8988T (cell line): ENCODE measurements around the gene PLA2G1B.

Experiments used
- DNase-seq: peaks from one replicate; pipeline ENCODE4 v3.0.0; 2011

Gene PLA2G1B

DNA sequence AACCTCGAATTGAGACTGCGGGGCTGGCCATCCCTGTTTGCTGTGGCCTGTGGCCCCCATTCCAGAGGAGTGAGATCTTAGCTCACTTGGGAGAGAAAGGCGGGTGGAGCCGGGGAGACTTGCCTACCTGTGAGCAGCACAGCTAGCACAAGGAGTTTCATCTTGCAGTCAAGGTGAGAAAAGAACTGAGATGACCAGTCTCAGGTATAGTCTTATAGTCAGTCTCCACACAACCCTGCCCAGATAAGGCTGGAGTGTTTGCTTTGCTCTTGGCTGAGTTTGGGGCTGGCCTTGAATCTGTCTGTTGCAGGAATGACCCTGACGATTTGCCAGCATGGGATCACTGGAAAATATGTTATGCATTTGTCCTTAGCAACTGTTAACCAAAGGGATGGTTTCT, at the start of gene PLA2G1B:
TSS of gene PLA2G1B (minus strand) at position 187 of the 400 bp plus-strand sequence. CDS start at position 161, 26 bp downstream.
- no peak for DNase-seq

DNA sequence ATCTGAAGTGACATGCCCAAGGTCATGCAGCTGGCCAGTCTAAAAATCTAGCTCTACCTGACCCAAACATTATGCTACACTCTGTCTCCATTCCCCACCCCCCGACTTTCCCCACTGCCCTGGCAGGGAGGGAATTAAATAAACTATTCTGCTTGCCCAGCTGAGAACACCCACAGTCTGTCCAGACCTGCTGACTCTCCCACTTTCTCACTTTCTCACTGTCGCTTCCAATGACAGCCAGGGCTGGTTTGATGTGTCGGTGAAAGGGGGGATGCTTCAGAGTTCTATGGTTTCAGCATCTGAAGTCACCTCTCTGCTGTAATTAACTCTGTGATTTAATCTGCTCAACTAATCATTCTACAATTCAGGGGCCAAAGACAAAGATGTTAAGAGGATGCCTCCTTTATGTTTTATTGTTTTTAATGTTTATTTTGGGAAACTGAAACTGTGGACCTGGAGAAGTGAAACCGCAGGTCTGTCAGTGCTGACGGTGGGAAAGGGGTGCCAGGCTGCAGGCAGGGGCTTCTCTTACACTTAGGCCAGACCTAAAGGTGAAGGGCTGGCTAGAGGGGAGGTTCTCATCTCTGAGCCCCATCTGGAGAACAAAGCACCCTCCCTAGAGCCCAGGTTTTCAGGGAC, 49.5 kb upstream of the PLA2G1B start:
- no peak for DNase-seq

DNA sequence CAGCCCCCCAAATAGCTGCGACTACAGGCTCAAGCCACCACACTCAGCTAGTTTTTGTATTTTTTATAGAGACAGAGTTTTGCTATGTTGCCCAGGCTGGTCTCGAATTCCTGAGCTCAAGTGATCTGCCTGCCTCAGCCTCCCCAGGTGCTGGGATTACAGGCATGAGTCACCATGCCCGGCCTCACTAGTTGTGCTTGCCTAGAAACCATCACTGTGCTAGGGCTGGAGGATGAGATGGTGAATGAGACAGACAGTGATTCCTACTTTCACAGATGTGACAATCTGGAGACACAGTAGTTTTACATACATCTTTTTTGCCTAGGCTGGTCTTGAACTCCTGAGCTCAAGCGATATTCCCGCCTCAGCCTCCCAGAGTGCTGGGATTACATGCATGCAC, 48.8 kb upstream of the PLA2G1B start:
- no peak for DNase-seq

- no peak for DNase-seq
These were observed 48.4 kb upstream of the PLA2G1B start for GRCh38 chr12:120376009-120376408.

DNA sequence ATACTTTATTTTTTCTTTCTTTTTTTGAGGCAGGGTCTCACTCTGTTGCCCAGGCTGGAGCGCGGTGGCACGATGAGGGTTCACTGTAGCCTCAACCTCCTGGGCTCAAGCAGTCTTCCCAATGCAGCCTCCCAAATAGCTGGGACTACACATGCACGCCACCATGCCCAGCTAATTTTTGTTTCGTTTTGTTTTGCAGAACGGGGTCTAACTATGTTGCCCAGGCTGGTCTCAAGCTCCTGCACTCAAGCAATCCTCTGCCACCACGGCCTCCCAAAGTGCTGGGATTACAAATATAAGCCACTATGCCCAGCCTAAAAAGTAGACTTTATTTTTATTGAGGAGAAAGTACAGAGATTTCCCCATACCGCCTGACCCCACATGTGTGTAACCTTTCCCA, 46.1 kb upstream of the PLA2G1B start:
- DNase-seq: no peak

- DNase-seq: no peak
These were observed 43.0 kb upstream of the PLA2G1B start for GRCh38 chr12:120370343-120371243.

DNA sequence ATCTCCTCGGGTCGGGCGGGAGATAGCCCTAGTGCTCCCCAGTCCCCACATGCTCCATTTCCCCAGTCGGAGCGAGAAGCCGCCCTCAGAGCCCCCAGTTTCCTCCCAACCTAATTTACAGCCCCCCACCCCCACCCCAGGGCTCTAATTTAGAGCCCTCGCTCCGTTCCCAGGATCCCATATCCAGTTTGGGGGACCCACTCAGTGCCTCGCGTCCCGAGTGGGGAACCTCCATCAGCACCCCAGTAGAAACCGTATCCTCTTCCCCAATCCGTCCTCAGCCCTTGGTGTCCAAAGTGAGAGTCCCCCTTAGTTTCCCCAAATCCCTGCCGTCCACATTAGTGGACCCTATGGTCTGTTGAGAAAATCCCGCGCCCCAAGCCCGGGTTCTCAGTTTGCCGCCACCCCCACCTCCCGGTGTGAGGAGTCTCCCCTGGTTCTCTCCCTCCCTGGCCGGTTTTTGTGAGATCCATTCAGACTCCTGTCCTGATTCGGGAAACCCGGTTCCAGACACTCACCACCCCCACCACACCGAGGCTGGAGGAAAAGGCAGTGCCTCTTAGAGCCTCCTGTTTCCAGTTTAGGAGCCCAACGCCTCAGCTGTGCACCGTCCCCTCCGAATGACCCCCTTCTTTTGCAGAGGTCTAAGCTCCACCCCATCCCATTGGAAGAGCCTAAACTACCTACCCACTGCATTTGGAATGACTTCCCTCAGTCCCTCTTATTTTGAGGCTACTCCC, 42.2 kb upstream of the PLA2G1B start:
- DNase-seq: no peak

DNA sequence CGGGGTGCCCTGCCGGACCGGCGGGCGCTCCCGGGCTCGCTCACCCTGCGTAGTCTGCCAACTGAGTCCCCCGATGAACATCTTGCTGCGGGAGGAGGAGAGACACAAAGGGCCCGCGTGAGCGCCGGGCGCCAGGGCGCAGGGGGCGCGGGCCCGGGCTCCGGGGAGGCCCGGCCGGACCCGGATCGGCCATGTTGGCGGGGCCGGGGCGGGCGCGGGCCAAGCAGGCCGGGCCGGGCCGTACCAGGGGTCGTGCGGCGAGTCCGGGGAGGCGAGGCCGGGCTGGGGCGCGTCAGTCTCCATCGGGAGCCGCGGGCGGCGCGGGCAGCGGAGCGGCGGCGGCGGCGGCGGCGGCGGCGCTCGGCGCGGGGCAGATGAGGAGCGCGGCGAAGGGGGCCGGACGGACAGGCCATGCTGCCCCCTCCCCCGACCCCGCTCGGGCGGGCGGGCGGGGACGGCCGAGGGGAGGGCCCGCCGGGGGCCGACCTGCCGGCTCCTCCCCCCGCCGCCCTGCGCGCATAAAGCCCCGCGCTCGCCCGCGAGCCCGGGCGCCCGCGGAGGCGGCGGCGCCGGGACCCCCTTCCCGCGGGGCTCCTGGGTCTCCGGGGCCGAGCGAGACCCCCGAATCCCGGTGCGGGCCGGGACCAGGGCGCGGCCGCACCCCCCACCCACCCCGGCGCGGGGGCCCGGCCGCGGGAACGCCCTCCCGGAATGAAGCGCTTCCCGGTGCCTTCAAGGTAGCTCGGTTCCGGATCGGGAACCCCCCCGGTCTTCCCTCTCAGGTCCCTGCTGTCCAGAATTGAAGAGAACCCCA, 41.4 kb upstream of the PLA2G1B start, which contains the start of gene MSI1:
TSS of gene MSI1 (minus strand) at position 376 of the 814 bp plus-strand sequence. CDS start at position 303, 73 bp downstream.
- no peak for DNase-seq

- DNase-seq: no peak
These were observed 40.6 kb upstream of the PLA2G1B start for GRCh38 chr12:120367924-120368788.

DNA sequence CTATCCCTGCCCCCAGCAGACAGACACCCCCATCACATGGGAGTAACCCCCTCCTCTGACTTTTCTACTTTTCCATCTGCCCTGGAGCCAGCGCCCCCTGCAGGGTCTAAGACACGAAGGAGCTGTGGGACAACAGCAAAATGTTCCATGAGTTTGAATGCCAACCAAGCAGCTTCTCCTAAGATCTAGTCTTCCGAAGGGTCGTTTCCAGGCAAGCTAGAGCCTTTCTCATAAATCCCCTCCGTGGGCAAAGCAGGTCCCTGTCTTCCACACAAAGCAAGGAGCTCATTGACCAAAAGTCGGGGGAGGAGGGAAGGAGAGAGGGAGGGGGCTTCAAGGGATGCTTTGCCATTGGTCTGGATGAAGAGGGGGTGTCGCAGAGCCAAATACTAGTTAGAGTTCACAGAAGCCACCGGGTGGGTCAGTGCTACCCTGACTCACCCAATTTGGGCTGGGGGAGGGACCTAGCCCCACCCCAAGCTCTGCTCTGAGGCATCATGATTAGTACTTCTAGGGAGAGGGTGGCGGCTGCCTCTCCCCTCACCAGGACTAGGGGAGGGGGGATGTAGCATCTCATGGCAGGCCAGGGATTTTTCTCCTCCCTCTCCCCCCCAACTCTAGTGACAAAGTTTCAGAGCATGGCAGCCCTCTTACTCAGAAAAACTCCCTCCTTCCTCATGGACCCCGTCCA, 39.8 kb upstream of the PLA2G1B start:
- no peak for DNase-seq

DNA sequence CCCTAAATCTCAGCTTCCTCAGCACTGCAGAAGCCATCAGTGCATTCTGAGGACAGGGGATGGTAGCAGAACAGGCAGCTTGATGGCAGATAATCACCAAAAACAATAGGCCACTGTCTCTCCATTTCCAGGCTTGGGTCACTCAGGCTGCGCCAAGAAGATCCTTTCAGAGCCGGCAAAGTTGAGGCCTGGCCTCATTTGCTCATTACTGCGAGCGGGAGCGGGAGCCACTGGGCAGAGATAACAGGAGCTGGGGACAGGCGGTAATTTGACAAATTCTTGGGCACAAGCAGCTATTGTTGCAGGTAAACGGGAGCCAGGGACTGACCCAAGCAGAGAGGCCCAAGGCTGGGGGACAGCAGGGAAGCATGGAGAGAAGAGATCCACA, 39.3 kb upstream of the PLA2G1B start:
- DNase-seq: no peak

- DNase-seq: no peak
These were observed 38.7 kb upstream of the PLA2G1B start for GRCh38 chr12:120366341-120366705.

DNA sequence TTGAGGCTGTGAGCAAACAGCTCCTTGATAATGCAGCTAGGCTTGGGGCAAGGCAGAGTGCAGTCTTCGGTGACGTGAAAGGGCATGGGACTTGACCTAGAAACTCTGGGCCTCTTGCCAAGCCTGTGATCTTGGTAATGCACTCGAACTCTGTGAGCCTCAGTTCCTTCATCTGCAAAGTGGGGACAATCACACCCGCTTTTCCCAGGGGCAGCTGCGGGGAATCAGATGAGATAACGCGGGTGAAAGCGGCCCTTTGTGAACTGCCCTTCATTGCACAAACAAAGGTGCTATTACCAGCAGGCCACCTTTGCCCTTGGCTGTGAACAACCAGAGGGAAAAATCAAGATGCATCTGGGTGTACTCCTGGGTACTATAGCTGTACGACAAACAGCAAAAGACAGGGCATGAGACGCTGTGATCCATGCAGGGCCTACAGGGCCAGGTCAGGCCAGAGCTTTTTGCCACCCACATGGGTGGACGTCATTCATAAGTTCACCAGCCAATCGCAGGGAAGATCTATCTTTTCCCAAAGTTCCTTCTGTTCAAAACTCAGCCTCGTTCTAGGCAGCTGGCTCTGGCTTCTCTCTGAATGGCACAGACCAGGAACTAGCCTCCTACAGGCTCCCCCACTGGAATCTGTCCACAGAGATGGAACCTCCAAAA, 38.2 kb upstream of the PLA2G1B start:
- no peak for DNase-seq

DNA sequence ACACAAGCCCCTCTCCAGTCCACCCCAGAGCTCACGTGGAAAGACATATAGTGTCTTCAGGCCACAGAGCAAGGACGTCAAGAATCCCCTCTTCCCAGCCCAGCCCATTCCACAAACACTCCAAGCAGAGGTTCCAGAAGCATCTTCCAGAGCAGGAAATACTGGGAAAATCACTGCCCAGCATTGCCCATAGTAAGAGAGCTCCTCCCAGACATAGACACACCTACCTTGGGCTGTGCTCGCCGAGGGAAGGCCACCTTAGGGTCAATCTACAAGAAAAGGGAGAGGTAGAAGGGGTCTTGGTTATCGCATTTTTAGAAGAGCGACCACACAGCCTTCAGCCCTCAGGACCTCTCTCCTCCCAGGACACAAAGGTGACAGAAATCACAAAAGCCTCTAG, 36.9 kb upstream of the PLA2G1B start:
- no peak for DNase-seq

DNA sequence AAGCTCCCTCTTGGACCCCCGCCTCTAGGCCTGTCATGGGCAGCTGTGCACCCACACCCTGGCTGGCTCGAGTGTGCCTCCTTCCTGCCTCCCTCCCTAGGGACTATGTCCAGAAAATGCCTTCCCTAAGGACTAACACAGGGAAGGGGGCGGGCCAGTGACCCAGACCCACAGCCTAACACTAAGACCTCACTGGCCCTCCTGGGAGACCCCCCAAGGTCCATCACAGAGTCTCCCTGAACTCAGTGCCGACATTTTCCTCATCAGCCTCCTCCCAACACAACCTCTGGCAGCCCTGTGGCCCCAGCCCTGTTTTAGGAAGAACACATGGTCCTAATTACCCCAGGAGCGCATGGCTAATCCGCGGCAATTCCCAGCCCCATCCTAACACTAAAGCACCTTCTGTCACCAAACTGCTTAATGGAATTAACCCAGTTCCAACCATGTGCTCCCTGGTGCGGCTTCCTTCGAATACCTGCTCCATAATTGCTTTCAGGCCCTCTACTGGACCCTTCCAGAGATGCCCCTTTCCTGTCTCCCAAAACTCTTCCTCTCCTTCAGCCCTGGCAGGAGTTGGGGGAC, 35.8 kb upstream of the PLA2G1B start:
- no peak for DNase-seq

DNA sequence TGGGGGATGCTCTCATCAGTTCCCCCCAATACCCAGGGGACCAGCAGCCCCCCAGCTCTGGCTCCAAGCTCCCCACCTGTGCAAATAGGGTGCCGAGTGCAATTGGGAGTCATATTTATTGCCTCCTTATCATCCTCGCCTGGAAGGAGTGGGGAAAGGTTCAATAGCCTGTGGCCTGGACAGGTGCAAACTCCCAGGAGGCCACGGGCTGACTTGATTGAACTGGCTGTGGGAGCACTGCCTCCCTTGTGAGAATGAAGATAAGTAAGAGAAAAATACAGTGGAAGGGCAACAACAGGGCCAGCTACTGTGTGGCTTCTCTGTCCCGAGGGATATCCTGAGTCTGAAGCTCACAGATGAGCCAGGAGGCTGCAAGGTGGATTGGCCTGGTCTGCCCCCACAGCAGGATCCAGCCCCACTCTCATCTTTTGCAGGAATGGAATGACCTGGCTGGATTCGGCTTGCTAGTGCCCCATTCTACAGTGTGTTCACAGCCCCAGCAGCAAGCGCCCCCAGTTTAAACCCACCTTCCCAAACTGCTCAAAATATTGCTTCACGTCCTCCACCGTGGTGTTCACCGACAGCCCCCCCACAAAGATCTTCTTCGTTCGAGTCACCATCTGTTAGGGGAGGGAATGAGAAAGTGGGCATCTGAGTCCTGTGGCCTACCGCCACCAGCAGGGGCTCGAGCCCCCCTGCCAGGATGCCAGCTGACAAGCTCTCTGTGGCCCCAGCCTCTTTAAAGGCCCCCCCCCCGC, 35.1 kb upstream of the PLA2G1B start:
- DNase-seq: no peak

- DNase-seq: no peak
These were observed 34.1 kb upstream of the PLA2G1B start for GRCh38 chr12:120361506-120362208.

DNA sequence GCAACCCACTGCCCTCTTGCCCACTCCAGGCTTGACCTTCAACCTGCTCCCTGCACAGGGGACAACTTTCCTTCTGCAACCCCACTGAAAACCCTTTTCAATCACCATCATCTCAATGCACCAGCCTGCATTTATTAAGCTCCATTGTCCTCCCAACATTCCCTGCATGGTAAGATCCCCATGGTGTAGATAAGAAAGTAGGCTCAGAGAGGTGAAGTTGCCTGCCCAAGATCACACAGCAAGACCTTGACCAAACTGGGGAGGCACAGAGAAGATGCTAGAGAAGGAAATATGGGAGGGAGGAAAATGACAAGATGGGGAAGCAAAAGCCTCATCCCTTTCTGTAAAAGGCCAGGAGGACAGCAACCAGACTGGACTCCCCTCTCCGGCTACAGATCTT, 31.5 kb upstream of the PLA2G1B start:
- no peak for DNase-seq
